Epithelial cell of proximal tubule (primary cell): Measurements from ENCODE around the gene ALDOA. TPM values are rescaled to one million over a fixed set of nuclear protein-coding genes. Genes with fewer than 3 reads are reported as not detected.
A peak's percentile ranks its signal among the peaks of the same experiment; 100 is the strongest.
"Not testable (repeated sequence)": the region's sequence is repeated elsewhere in the genome, so short reads cannot be mapped to it uniquely, and the experiment has no call there.

ENCODE experiments used
- DNase-seq: peaks from one replicate; pipeline ENCODE4 v3.0.0-alpha.2; 2011; ENCODE audit warnings: low read depth
- H3K4me3 ChIP-seq: 2 replicates; pipeline ENCODE4 v1.5.1; 2011; ENCODE audit warnings: low read depth, mild to moderate bottlenecking, low read length
- CTCF ChIP-seq: conservative IDR thresholded peaks from 2 replicates; pipeline ENCODE4 v1.5.1; 2012; ENCODE audit warnings: low read depth, mild to moderate bottlenecking, low read length
- total RNA-seq: library from RNA; depleted of rRNA; stranded (reverse); fragments of >200 nt; gene quantifications from 2 replicates; pipeline ENCODE4 v1.2.3, GENCODE V29; 2015

Gene ALDOA
- total RNA-seq, 1 donor from 2014 or later: 2,089 TPM

GRCh38 chr16:30030011-30030685 is 35.4 kb upstream of the ALDOA start:
- no peak overlapping the region for H3K4me3 ChIP-seq
- no peak for TF ChIP-seq CTCF
- no peak for DNase-seq

GRCh38 chr16:30030841-30031413 is 34.6 kb upstream of the ALDOA start, which contains the start of gene TLCD3B:
TLCD3B (minus strand) TSS chr16:30031271; CDS start chr16:30030527, 744 bp downstream.
- no peak for DNase-seq
- H3K4me3 ChIP-seq: no peak within 1 kb of the TSS
- TF ChIP-seq CTCF: no peak

GRCh38 chr16:30031477-30031918 is 34.1 kb upstream of the ALDOA start:
- DNase-seq: no peak

GRCh38 chr16:30032083-30032819 is 33.3 kb upstream of the ALDOA start:
- H3K4me3 ChIP-seq: no peak overlapping the region
- no peak for DNase-seq
- TF ChIP-seq CTCF: peak; percentile 91

More at GRCh38 chr16:30031477-30031918, 34.1 kb upstream of the ALDOA start:
- no peak for TF ChIP-seq CTCF
- no peak overlapping the region for H3K4me3 ChIP-seq

- TF ChIP-seq CTCF: no peak
- no peak for DNase-seq
- no peak overlapping the region for H3K4me3 ChIP-seq
These were observed 32.3 kb upstream of the ALDOA start for GRCh38 chr16:30033270-30033669.

- DNase-seq: no peak
- no peak overlapping the region for H3K4me3 ChIP-seq
- no peak for TF ChIP-seq CTCF
These were observed 25.3 kb upstream of the ALDOA start for GRCh38 chr16:30040221-30040620.

- H3K4me3 ChIP-seq, DNase-seq: not testable (repeated sequence)
These were observed 24.9 kb upstream of the ALDOA start for GRCh38 chr16:30040690-30041089.
